ENCODE measurements around the gene CNTNAP5.

DNA sequence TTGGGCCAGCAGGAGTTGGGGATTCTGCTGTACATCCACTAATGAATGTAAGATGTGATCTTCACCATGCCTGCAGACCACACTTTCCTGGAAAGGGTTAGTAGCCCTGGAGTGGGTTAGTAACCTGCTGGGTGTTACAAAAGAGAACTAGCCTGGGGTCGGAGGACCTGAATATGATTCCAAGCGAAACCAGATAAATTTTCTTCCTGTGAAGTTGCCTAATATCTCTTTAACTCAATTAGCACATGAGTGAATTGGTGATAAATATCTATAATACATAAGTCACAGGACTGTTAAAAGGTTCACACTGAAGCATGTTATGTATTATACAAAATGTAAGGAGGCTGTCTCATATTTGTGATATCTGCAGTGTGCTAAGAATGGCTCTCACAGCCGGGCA lies 291.0 kb downstream of the CNTNAP5 start:
- TF ChIP-seq CTCF (IDR thresholded peaks at IDR 0.05; ENCODE audit: low read depth, low read length) (no peak), EZH2phosphoT487 (IDR thresholded peaks at IDR 0.05; ENCODE audit: low read depth) (no peak)
